Adrenal gland (tissue), 5 donors: Measurements from ENCODE around the gene MRPL33.
A peak's percentile ranks its signal among the peaks of the same experiment; 100 is the strongest.

Experiments
- CTCF ChIP-seq, 6 experiments: fragments of 450-650 bp in 4 of 6; fragments of 200-600 bp in 2 of 6; sonication (generic) in 1 of 6; IDR thresholded peaks; 1 replicate in 5 of 6; 2 replicates in 1 of 6; pipeline versions ENCODE4 v1.5.1 to v1.8.0; 2016 to 2021; ENCODE audit warnings: antibody characterized with exemption in 6 of 6, mild to moderate bottlenecking in 2 of 6, moderate library complexity in 1 of 6
- POLR2A ChIP-seq, 2 donors: fragments of 450-650 bp; IDR thresholded peaks; one replicate each; pipeline ENCODE4 v1.6.1; 2017; ENCODE audit warnings: antibody characterized with exemption in 2 of 2, mild to moderate bottlenecking in 2 of 2, moderate library complexity in 1 of 2
- donor health status: DM: no; HTN: no; CAD: no.

DNA sequence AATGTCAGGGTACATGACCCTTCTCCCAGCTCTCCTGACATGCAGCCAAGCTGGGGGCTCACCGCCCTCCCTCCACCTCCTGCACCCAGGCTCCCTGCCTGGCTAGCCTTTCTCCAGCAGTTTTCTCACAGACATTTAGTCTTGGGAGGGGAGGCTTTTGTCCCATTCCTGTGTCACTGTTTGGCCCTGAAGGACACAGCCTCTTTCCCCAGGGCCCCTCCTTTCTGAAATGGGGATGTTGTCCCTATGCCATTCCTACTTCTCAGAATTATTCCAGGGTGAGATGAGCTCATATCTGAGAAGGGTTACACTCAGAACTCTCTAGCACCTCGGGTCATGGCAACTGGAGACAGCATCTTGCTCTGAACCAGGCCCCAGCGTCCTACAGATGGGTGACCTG, 47.3 kb upstream of the MRPL33 start:
- TF ChIP-seq CTCF (IDR thresholded peaks at IDR 0.05) = no peak
- peak in 1 of 2 donors; percentile 35 for TF ChIP-seq POLR2A (IDR thresholded peaks at IDR 0.05)
